Measurements from ENCODE around the gene GALNT9.

DNA sequence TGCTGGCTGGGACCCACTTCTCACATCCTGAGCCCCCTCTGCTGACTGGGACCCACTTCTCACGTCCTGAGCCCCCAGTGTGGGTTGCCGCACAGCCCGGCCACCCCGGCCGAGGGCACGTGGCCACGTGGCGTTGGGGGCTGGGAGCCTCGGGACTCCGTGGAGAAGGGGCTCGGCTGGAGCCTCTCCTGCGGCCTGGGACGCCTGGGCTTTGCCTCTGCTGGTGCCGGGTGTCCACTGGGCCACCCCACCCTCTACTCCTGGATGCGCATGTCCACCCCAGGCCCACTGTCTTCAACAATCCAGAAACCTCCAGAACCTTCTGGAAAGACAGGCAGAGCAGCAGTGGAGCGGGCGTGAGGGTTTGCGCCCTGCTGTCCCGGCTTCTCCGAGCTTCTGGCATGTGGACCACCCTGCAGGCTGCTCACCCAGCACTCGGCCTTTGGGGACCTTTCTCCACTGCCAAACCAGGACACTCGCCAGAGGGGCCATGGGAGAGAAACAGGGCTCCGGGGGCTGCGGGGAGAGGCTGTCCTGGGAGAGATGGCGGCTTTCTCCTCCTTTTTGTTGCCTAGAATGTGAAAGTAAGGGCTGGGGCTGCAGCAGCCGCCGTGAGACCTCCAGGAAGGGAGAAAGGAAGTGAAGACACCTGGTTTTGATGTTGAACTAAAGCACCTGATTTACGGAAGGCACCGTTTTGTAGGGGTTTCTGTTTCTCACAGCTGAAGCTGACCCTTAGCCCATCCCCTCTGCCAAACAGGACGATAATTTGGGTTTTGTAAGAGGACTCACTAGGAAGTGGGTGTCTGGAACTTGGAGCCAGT, 155.2 kb downstream of the GALNT9 start:
- no peak for TF ChIP-seq CTCF (IDR thresholded peaks at IDR 0.05)
- TF ChIP-seq POLR2A (IDR thresholded peaks at IDR 0.05) = no peak

Data from tibial nerve (tissue), 3 donors.